Prostate gland (tissue), 2 donors: ENCODE measurements around the gene MACROH2A2.

Experiments used
- POLR2A ChIP-seq: fragments of 450-650 bp; IDR thresholded peaks from one replicate; pipeline ENCODE4 v1.6.1; 2016; ENCODE audit warnings: antibody characterized with exemption, mild to moderate bottlenecking
- POLR2AphosphoS5 ChIP-seq: sonication (generic); formaldehyde crosslinking; IDR thresholded peaks from one replicate; pipeline ENCODE4 v1.6.1; 2017; ENCODE audit warnings: antibody characterized with exemption
- TF ChIP-seq, protein P1 (sequence below), 4 experiments: fragments of 200-600 bp in 2 of 4; fragments of 450-650 bp in 2 of 4; sonication (generic) in 2 of 4; IDR thresholded peaks; 1 replicate in 3 of 4; 2 replicates in 1 of 4; pipeline ENCODE4 v1.5.1; 2016 to 2019; ENCODE audit warnings: antibody characterized with exemption in 4 of 4, mild to moderate bottlenecking in 2 of 4, moderate library complexity in 2 of 4

DNA sequence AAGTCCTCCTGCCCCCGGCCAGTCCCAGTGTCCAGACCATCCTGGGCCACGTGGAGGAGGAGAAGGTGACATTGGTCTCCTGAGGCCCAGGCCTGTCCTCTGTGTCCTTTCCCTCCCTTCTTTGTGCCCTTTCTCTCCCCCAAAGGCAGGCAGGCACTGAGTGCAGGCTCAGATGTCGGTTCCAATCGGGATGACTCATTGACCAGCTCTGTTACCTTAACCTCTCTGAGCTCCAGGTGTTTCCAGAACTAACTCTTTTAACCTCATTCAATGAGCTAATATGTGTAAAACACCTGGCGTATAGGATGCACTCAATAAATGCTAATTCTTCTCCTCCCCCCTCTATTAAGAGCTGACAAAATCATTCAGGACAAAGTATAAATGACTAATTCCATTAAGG is 25.7 kb downstream of the MACROH2A2 start:
- TF ChIP-seq, protein P1, sequence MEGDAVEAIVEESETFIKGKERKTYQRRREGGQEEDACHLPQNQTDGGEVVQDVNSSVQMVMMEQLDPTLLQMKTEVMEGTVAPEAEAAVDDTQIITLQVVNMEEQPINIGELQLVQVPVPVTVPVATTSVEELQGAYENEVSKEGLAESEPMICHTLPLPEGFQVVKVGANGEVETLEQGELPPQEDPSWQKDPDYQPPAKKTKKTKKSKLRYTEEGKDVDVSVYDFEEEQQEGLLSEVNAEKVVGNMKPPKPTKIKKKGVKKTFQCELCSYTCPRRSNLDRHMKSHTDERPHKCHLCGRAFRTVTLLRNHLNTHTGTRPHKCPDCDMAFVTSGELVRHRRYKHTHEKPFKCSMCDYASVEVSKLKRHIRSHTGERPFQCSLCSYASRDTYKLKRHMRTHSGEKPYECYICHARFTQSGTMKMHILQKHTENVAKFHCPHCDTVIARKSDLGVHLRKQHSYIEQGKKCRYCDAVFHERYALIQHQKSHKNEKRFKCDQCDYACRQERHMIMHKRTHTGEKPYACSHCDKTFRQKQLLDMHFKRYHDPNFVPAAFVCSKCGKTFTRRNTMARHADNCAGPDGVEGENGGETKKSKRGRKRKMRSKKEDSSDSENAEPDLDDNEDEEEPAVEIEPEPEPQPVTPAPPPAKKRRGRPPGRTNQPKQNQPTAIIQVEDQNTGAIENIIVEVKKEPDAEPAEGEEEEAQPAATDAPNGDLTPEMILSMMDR (IDR thresholded peaks at IDR 0.05): no peak
- TF ChIP-seq POLR2A (no peak), POLR2AphosphoS5 (no peak)
